ENCODE measurements around the gene RASAL3. TPM values are rescaled to one million over a fixed set of nuclear protein-coding genes. Genes with fewer than 3 reads are reported as not detected.

Gene RASAL3
- total and polyA plus RNA-seq, 4 donors = 0.76 to 1.5 (median 1.1) TPM

GRCh38 chr19:15476325-15476724 lies 12.0 kb upstream of the RASAL3 start:
- Histone ChIP-seq H3K4me3 (ENCODE audit: low read depth in 1 of 3, low read length in 3 of 3) (no peak overlapping the region), H3K27ac (ENCODE audit: low read depth in 1 of 2, low read length in 2 of 2) (no peak overlapping the region), H3K9ac (ENCODE audit: low read depth in 1 of 2, low read length in 2 of 2) (no peak overlapping the region), H3K27me3 (ENCODE audit: control insufficient read depth in 4 of 4, insufficient read depth in 4 of 4, low read length in 3 of 4) (no peaks in the 10 kb centered on the region), H3K36me3 (ENCODE audit: control insufficient read depth in 4 of 4, insufficient read depth in 3 of 4, low read depth in 1 of 4, low read length in 3 of 4) (peaks cover 0 to 3% (median under 1%) of the 10 kb centered on the region in 4 donors), H3K4me1 (ENCODE audit: control insufficient read depth in 4 of 4, insufficient read depth in 4 of 4, low read length in 3 of 4) (peaks cover 4 to 53% (median 43%) of the 10 kb centered on the region in 4 donors), H3K9me3 (ENCODE audit: control insufficient read depth in 4 of 4, low read length in 3 of 4) (no peaks in the 10 kb centered on the region)
- TF ChIP-seq CTCF (IDR thresholded peaks at IDR 0.05; ENCODE audit: low read depth, low read length, missing input control) (no peak), HNF4A (conservative IDR thresholded peaks at IDR 0.05) (no peak), ATF3 (IDR thresholded peaks at IDR 0.05) (no peak), RXRA (IDR thresholded peaks at IDR 0.05) (no peak), FOXA1 (IDR thresholded peaks at IDR 0.05) (no peak), TAF1 (conservative IDR thresholded peaks at IDR 0.05) (no peak), NR2F2 (IDR thresholded peaks at IDR 0.05) (no peak), EGR1 (IDR thresholded peaks at IDR 0.05; ENCODE audit: low read depth in 2 of 2) (no peak), ZBTB33 (IDR thresholded peaks at IDR 0.05) (no peak)
- WGBS = 53% methylated on average over 5 of the region's 5 CpGs
- DNase-seq (ENCODE audit: low spot score) = no peak

- DNase-seq (ENCODE audit: low spot score) = no peak
- H3K9ac ChIP-seq (ENCODE audit: low read depth in 1 of 2, low read length in 2 of 2) = no peak overlapping the region
- no peaks in the 10 kb centered on the region for H3K9me3 ChIP-seq (ENCODE audit: control insufficient read depth in 4 of 4, low read length in 3 of 4)
- H3K27ac ChIP-seq (ENCODE audit: low read depth in 1 of 2, low read length in 2 of 2) = no peak overlapping the region
- TF ChIP-seq YY1 (IDR thresholded peaks at IDR 0.05) = no peak
- TF ChIP-seq RXRA (IDR thresholded peaks at IDR 0.05) = no peak
- no peak for TF ChIP-seq TAF1 (conservative IDR thresholded peaks at IDR 0.05)
- no peak for TF ChIP-seq HNF4G (IDR thresholded peaks at IDR 0.05)
- no peak for TF ChIP-seq NR2F2 (IDR thresholded peaks at IDR 0.05)
- TF ChIP-seq ATF3 (IDR thresholded peaks at IDR 0.05) = no peak
- no peak for TF ChIP-seq JUND (IDR thresholded peaks at IDR 0.05)
- TF ChIP-seq FOXA2 (IDR thresholded peaks at IDR 0.05) = no peak
- TF ChIP-seq HNF4A (conservative IDR thresholded peaks at IDR 0.05) = no peak
- TF ChIP-seq FOXA1 (IDR thresholded peaks at IDR 0.05) = no peak
- TF ChIP-seq GABPA (IDR thresholded peaks at IDR 0.05 in 1 of 2, conservative IDR thresholded peaks at IDR 0.05 in 1 of 2) = no peak
- no peak for TF ChIP-seq REST (IDR thresholded peaks at IDR 0.05)
- no peak for TF ChIP-seq SP1 (IDR thresholded peaks at IDR 0.05)
- TF ChIP-seq EGR1 (IDR thresholded peaks at IDR 0.05; ENCODE audit: low read depth in 2 of 2) = no peak
- TF ChIP-seq MAX (IDR thresholded peaks at IDR 0.05) = no peak
- no peak for TF ChIP-seq RAD21 (IDR thresholded peaks at IDR 0.05)
- no peak for TF ChIP-seq ZBTB33 (IDR thresholded peaks at IDR 0.05)
- 97% methylated on average over 10 of the region's 10 CpGs for WGBS
- H3K27me3 ChIP-seq (ENCODE audit: control insufficient read depth in 4 of 4, insufficient read depth in 4 of 4, low read length in 3 of 4) = no peaks in the 10 kb centered on the region
- no peak overlapping the region for H3K4me3 ChIP-seq (ENCODE audit: low read depth in 1 of 3, low read length in 3 of 3)
- H3K4me1 ChIP-seq (ENCODE audit: control insufficient read depth in 4 of 4, insufficient read depth in 4 of 4, low read length in 3 of 4) = peaks cover 4 to 52% (median 41%) of the 10 kb centered on the region in 4 donors
- peaks cover 0 to 3% (median under 1%) of the 10 kb centered on the region in 4 donors for H3K36me3 ChIP-seq (ENCODE audit: control insufficient read depth in 4 of 4, insufficient read depth in 3 of 4, low read depth in 1 of 4, low read length in 3 of 4)
Measured at GRCh38 chr19:15475611-15476010, 11.3 kb upstream of the RASAL3 start.
